Choroid plexus epithelial cell (primary cell): Measurements from ENCODE around the gene MAP4K4.

Source experiments
- DNase-seq: peaks from one replicate; pipeline ENCODE4 v3.0.0-alpha.2; 2010; ENCODE audit warnings: low read depth
- H3K4me3 ChIP-seq: 2 replicates; pipeline ENCODE4 v1.5.1; 2011; ENCODE audit warnings: low read depth, mild to moderate bottlenecking, control low read depth, low read length, moderate library complexity
- TF ChIP-seq, protein P1 (sequence below): conservative IDR thresholded peaks from 2 replicates; pipeline ENCODE4 v1.5.1; 2011; ENCODE audit warnings: low read depth, mild to moderate bottlenecking, control low read depth, inconsistent platforms, low read length, moderate library complexity

MAP4K4 gene

GRCh38 chr2:101852824-101853223, 155.3 kb downstream of the MAP4K4 start:
- peak; percentile 37 for DNase-seq
- TF ChIP-seq, protein P1, sequence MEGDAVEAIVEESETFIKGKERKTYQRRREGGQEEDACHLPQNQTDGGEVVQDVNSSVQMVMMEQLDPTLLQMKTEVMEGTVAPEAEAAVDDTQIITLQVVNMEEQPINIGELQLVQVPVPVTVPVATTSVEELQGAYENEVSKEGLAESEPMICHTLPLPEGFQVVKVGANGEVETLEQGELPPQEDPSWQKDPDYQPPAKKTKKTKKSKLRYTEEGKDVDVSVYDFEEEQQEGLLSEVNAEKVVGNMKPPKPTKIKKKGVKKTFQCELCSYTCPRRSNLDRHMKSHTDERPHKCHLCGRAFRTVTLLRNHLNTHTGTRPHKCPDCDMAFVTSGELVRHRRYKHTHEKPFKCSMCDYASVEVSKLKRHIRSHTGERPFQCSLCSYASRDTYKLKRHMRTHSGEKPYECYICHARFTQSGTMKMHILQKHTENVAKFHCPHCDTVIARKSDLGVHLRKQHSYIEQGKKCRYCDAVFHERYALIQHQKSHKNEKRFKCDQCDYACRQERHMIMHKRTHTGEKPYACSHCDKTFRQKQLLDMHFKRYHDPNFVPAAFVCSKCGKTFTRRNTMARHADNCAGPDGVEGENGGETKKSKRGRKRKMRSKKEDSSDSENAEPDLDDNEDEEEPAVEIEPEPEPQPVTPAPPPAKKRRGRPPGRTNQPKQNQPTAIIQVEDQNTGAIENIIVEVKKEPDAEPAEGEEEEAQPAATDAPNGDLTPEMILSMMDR = no peak

GRCh38 chr2:101854877-101855276, 157.4 kb downstream of the MAP4K4 start:
- no peak for DNase-seq
- TF ChIP-seq, protein P1 = no peak
- H3K4me3 ChIP-seq = no peak overlapping the region

More at GRCh38 chr2:101852824-101853223, 155.3 kb downstream of the MAP4K4 start:
- no peak overlapping the region for H3K4me3 ChIP-seq

GRCh38 chr2:101855776-101856175, 158.3 kb downstream of the MAP4K4 start:
- H3K4me3 ChIP-seq = no peak overlapping the region
- no peak for DNase-seq
- TF ChIP-seq, protein P1 = no peak

- H3K4me3 ChIP-seq = no peak overlapping the region
- TF ChIP-seq, protein P1 = no peak
- DNase-seq = no peak
These were observed 160.7 kb downstream of the MAP4K4 start for GRCh38 chr2:101858246-101858645.

DNA sequence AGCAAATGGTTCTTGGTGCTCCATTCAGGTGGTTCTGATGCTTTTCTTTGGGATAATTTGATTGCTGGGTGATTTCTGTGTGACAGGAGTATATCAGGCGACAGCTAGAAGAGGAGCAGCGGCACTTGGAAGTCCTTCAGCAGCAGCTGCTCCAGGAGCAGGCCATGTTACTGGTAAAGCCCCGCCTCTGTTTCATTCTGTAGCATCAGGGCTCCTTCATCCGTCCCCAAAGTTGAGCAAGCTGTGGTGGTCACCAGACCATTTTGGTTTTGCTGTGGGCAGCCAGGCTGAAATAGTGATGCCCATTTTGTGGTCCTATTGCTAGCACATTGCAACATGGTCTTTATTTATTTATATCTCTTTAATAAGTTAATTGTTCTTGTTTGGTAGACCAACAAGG, 161.4 kb downstream of the MAP4K4 start:
- TF ChIP-seq, protein P1 = no peak
- H3K4me3 ChIP-seq = no peak overlapping the region
- DNase-seq = no peak

DNA sequence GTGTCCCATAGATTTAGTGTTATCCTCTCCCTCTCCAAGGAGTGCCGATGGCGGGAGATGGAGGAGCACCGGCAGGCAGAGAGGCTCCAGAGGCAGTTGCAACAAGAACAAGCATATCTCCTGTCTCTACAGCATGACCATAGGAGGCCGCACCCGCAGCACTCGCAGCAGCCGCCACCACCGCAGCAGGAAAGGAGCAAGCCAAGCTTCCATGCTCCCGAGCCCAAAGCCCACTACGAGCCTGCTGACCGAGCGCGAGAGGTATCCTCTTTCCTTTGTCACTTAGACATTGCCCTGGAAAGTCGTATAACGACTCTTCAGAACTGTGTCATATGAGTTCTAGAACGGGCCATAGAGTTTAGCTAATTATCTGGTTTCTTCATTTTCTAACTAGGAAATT, 162.1 kb downstream of the MAP4K4 start:
- TF ChIP-seq, protein P1 = no peak
- H3K4me3 ChIP-seq = no peak overlapping the region
- no peak for DNase-seq

DNA sequence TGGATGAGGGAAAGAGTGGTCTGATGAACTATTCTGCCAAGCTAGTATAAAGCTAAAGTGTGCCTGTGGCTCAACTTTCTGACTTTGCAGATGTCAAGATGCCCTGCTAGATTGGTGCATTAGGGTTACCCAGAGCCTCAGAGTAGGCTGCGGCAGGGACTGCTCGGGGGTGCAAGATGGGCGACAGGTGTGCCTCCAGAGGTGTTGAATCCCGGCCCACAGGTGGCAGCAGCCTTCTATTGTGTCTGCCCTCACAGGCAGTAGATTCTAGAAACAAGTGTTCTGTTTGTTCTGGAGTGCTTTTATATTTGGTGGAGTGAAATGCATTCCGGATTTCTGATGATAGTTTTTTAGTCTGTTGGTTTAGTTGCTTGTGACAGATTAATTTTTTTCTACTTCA, 162.7 kb downstream of the MAP4K4 start:
- TF ChIP-seq, protein P1 = no peak
- DNase-seq = no peak
- no peak overlapping the region for H3K4me3 ChIP-seq
